ENCODE data around the gene ARPC1B. TPM values are rescaled to one million over a fixed set of nuclear protein-coding genes. Genes with fewer than 3 reads are reported as not detected.

The ARPC1B gene
- total and polyA plus RNA-seq, 4 experiments from 2014 or later: 188 to 906 (median 527) TPM

- peak overlapping the region; percentile 93 for H3K27ac ChIP-seq (ENCODE audit: low read depth, low read length)
- peaks cover 32 to 84% (median 54%) of the 10 kb centered on the region in 4 donors for H3K4me1 Mint-ChIP-seq
- ChIA-PET POLR2A (ENCODE audit: partially characterized antibody) (interaction anchor here (0.6 to 12.5 kb wide), 12 partner anchors 9 to 246 kb away, joined by 3 to 130 read pairs (median 6); partner anchors contain the start of genes ARPC1A, BUD31, CPSF4 and PDAP1), CTCF (ENCODE audit: partially characterized antibody) (interaction anchor here (0.6 to 1.4 kb wide), 3 partner anchors 14 to 28 kb away, joined by 3 to 6 read pairs (median 3); partner anchors contain the start of genes BUD31 and PDAP1)
- no peaks in the 10 kb centered on the region for H3K9me3 Mint-ChIP-seq
- peak overlapping the region; percentile 64 to 75 for H3K4me3 ChIP-seq (ENCODE audit: low read length in 2 of 2)
- peak overlapping the region; percentile 69 to 93 (median 87) for H3K4me3 Mint-ChIP-seq
- no peaks in the 10 kb centered on the region for H3K9me3 ChIP-seq (ENCODE audit: control insufficient read depth in 1 of 2, low read length in 2 of 2)
- H3K27me3 ChIP-seq (ENCODE audit: insufficient read depth, low read length): no peaks in the 10 kb centered on the region
- H3K36me3 ChIP-seq (ENCODE audit: insufficient read depth, low read length): peaks cover 26% of the 10 kb centered on the region
- peak; percentile 90 to 99 (median 95) for DNase-seq
- peaks cover 17 to 39% of the 10 kb centered on the region in 2 donors for H3K36me3 Mint-ChIP-seq
- no peaks in the 10 kb centered on the region for H3K27me3 Mint-ChIP-seq
- H3K4me1 ChIP-seq (ENCODE audit: insufficient read depth, low read length): peaks cover 89% of the 10 kb centered on the region
- H3K27ac Mint-ChIP-seq: peak overlapping the region; percentile 93 to 99 (median 98)
- intact Hi-C loops (cut with micrococcal nuclease): loop anchor here (1.0 to 2.0 kb wide), 3 partner anchors 12 to 56 kb away; partner anchors contain the start of genes ARPC1A, BUD31 and PDAP1
Measured at GRCh38 chr7:99380823-99381663, 6.5 kb downstream of the ARPC1B start.

GRCh38 chr7:99381664-99382075 lies 7.1 kb downstream of the ARPC1B start:
- Histone ChIP-seq H3K9me3 (ENCODE audit: control insufficient read depth in 1 of 2, low read length in 2 of 2) (no peaks in the 10 kb centered on the region), H3K4me3 (ENCODE audit: low read length in 2 of 2) (peak overlapping the region; percentile 5 to 64), H3K27me3 (ENCODE audit: insufficient read depth, low read length) (no peaks in the 10 kb centered on the region), H3K36me3 (ENCODE audit: insufficient read depth, low read length) (peaks cover 30% of the 10 kb centered on the region), H3K27ac (ENCODE audit: low read depth, low read length) (peak overlapping the region; percentile 93), H3K4me1 (ENCODE audit: insufficient read depth, low read length) (peaks cover 83% of the 10 kb centered on the region)
- ChIA-PET CTCF (ENCODE audit: partially characterized antibody) (no interaction called here), POLR2A (ENCODE audit: partially characterized antibody) (interaction anchor here (1.3 to 12.5 kb wide), 3 partner anchors 11 to 178 kb away, joined by 10 to 130 read pairs (median 18); partner anchors contain the start of genes BUD31, PDAP1 and ZNF655)
- DNase-seq: no peak
- Mint-ChIP-seq H3K36me3 (peaks cover 18 to 38% of the 10 kb centered on the region in 2 donors), H3K4me3 (peak overlapping the region in 7 of 8 donors; percentile 69 to 93 (median 87)), H3K4me1 (peaks cover 30 to 81% (median 49%) of the 10 kb centered on the region in 4 donors), H3K27ac (peak overlapping the region; percentile 93 to 99 (median 98)), H3K9me3 (no peaks in the 10 kb centered on the region), H3K27me3 (no peaks in the 10 kb centered on the region)
- intact Hi-C loops (cut with micrococcal nuclease): loop anchor here (1.0 to 2.0 kb wide), 3 partner anchors 12 to 57 kb away; partner anchors contain the start of genes ARPC1A, BUD31 and PDAP1

- Histone ChIP-seq H3K36me3 (ENCODE audit: insufficient read depth, low read length) (peaks cover 30% of the 10 kb centered on the region), H3K27me3 (ENCODE audit: insufficient read depth, low read length) (no peaks in the 10 kb centered on the region), H3K4me3 (ENCODE audit: low read length in 2 of 2) (no peak overlapping the region), H3K27ac (ENCODE audit: low read depth, low read length) (peak overlapping the region; percentile 38), H3K4me1 (ENCODE audit: insufficient read depth, low read length) (peaks cover 67% of the 10 kb centered on the region), H3K9me3 (ENCODE audit: control insufficient read depth in 1 of 2, low read length in 2 of 2) (no peaks in the 10 kb centered on the region)
- Mint-ChIP-seq H3K36me3 (peaks cover 21 to 39% of the 10 kb centered on the region in 2 donors), H3K4me1 (peaks cover 26 to 72% (median 43%) of the 10 kb centered on the region in 4 donors), H3K27ac (peak overlapping the region; percentile 53 to 89 (median 79)), H3K4me3 (peak overlapping the region in 1 of 8 donors; percentile 54), H3K9me3 (no peaks in the 10 kb centered on the region), H3K27me3 (no peaks in the 10 kb centered on the region)
- POLR2A ChIA-PET (ENCODE audit: partially characterized antibody): interaction anchor here (0.9 to 12.5 kb wide), 5 partner anchors 8 to 26 kb away, joined by 3 to 130 read pairs (median 5); partner anchors contain the start of genes ARPC1B, BUD31 and PDAP1
- DNase-seq: no peak
- CTCF ChIA-PET (ENCODE audit: partially characterized antibody): interaction anchor here (0.9 to 1.7 kb wide), 2 partner anchors 17 to 18 kb away, joined by 4 read pairs; no protein-coding TSS in a partner anchor
- intact Hi-C loops (cut with micrococcal nuclease): no loop called here
Measured at GRCh38 chr7:99383203-99383602, 8.7 kb downstream of the ARPC1B start.

GRCh38 chr7:99383791-99384370 lies 9.4 kb downstream of the ARPC1B start:
- Mint-ChIP-seq H3K9me3 (no peaks in the 10 kb centered on the region), H3K27ac (peak overlapping the region; percentile 69 to 89 (median 79)), H3K4me1 (peaks cover 25 to 67% (median 42%) of the 10 kb centered on the region in 4 donors), H3K4me3 (no peak overlapping the region), H3K36me3 (peaks cover 24 to 42% of the 10 kb centered on the region in 2 donors), H3K27me3 (no peaks in the 10 kb centered on the region)
- Histone ChIP-seq H3K4me3 (ENCODE audit: low read length in 2 of 2) (no peak overlapping the region), H3K36me3 (ENCODE audit: insufficient read depth, low read length) (peaks cover 34% of the 10 kb centered on the region), H3K27me3 (ENCODE audit: insufficient read depth, low read length) (no peaks in the 10 kb centered on the region), H3K9me3 (ENCODE audit: control insufficient read depth in 1 of 2, low read length in 2 of 2) (no peaks in the 10 kb centered on the region), H3K4me1 (ENCODE audit: insufficient read depth, low read length) (peaks cover 61% of the 10 kb centered on the region), H3K27ac (ENCODE audit: low read depth, low read length) (peak overlapping the region; percentile 38)
- intact Hi-C loops (cut with micrococcal nuclease): no loop called here
- POLR2A ChIA-PET (ENCODE audit: partially characterized antibody): interaction anchor here (0.8 to 12.5 kb wide), 5 partner anchors 9 to 25 kb away, joined by 3 to 130 read pairs (median 4); partner anchors contain the start of genes ARPC1B, BUD31 and PDAP1
- CTCF ChIA-PET (ENCODE audit: partially characterized antibody): interaction anchor here (0.7 to 1.7 kb wide), 2 partner anchors 10 to 19 kb away, joined by 3 to 4 read pairs; no protein-coding TSS in a partner anchor
- DNase-seq: no peak

- H3K4me3 Mint-ChIP-seq: no peak overlapping the region
- Histone ChIP-seq H3K27ac (ENCODE audit: low read depth, low read length) (peak overlapping the region; percentile 38), H3K4me1 (ENCODE audit: insufficient read depth, low read length) (peaks cover 54% of the 10 kb centered on the region), H3K36me3 (ENCODE audit: insufficient read depth, low read length) (peaks cover 38% of the 10 kb centered on the region), H3K9me3 (ENCODE audit: control insufficient read depth in 1 of 2, low read length in 2 of 2) (no peaks in the 10 kb centered on the region), H3K4me3 (ENCODE audit: low read length in 2 of 2) (no peak overlapping the region), H3K27me3 (ENCODE audit: insufficient read depth, low read length) (no peaks in the 10 kb centered on the region)
- H3K27me3 Mint-ChIP-seq: no peaks in the 10 kb centered on the region
- ChIA-PET CTCF (ENCODE audit: partially characterized antibody) (interaction anchor here (0.7 kb wide), 1 partner anchor 11 kb away, joined by 3 read pairs; no protein-coding TSS in a partner anchor), POLR2A (ENCODE audit: partially characterized antibody) (interaction anchor here (0.8 to 1.5 kb wide), 3 partner anchors 10 to 20 kb away, joined by 3 to 4 read pairs (median 4); partner anchors contain the start of gene ARPC1B)
- no peaks in the 10 kb centered on the region for H3K9me3 Mint-ChIP-seq
- H3K4me1 Mint-ChIP-seq: peaks cover 19 to 61% (median 35%) of the 10 kb centered on the region in 4 donors
- no peak for DNase-seq
- peak overlapping the region in 6 of 7 donors; percentile 57 to 89 (median 76) for H3K27ac Mint-ChIP-seq
- peaks cover 18 to 41% of the 10 kb centered on the region in 2 donors for H3K36me3 Mint-ChIP-seq
- intact Hi-C loops (cut with micrococcal nuclease): no loop called here
Measured at GRCh38 chr7:99384523-99384922, 10.0 kb downstream of the ARPC1B start.

DNA sequence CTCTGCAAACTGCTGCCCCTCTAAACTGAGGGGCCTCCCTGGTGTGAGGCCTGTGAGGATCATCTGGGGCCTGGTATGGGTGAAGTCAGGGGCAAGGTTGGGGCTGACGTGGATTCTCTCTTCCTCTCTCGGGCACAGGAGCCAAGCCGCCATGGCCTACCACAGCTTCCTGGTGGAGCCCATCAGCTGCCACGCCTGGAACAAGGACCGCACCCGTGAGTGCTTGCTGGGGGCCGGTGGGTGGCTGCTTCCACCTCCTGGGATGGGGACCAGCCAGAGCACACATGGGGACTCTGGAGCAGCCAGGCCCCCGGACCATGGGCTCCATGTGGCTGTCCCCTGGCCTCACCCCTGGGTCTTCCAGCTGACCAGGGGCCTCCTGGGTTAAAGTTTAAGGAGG lies 11.0 kb downstream of the ARPC1B start:
- Mint-ChIP-seq H3K9me3 (no peaks in the 10 kb centered on the region), H3K36me3 (peaks cover 18 to 41% of the 10 kb centered on the region in 2 donors), H3K4me3 (peak overlapping the region in 3 of 8 donors; percentile 4 to 31 (median 15)), H3K27ac (peak overlapping the region; percentile 22 to 69 (median 57)), H3K27me3 (no peaks in the 10 kb centered on the region), H3K4me1 (peaks cover 12 to 51% (median 26%) of the 10 kb centered on the region in 4 donors)
- peak overlapping the region; percentile 38 for H3K27ac ChIP-seq (ENCODE audit: low read depth, low read length)
- no peaks in the 10 kb centered on the region for H3K9me3 ChIP-seq (ENCODE audit: control insufficient read depth in 1 of 2, low read length in 2 of 2)
- peaks cover 44% of the 10 kb centered on the region for H3K4me1 ChIP-seq (ENCODE audit: insufficient read depth, low read length)
- peaks cover 48% of the 10 kb centered on the region for H3K36me3 ChIP-seq (ENCODE audit: insufficient read depth, low read length)
- ChIA-PET CTCF (ENCODE audit: partially characterized antibody) (interaction anchor here (1.6 to 2.7 kb wide), 2 partner anchors 21 to 24 kb away, joined by 14 to 26 read pairs; no protein-coding TSS in a partner anchor), POLR2A (ENCODE audit: partially characterized antibody) (interaction anchor here (0.9 to 2.5 kb wide), 4 partner anchors 8 to 22 kb away, joined by 3 to 16 read pairs (median 6); partner anchors contain the start of genes ARPC1B, BUD31 and PDAP1)
- H3K27me3 ChIP-seq (ENCODE audit: insufficient read depth, low read length): no peaks in the 10 kb centered on the region
- H3K4me3 ChIP-seq (ENCODE audit: low read length in 2 of 2): no peak overlapping the region
- DNase-seq: no peak
- intact Hi-C loops (cut with micrococcal nuclease): no loop called here
